IMR-90 (cell line): ENCODE data around the gene SLIT3. TPM values are rescaled to one million over a fixed set of nuclear protein-coding genes. Genes with fewer than 3 reads are reported as not detected.

Experiments used
- ATAC-seq: fragments of 200-7000 bp; cut with Tn5 transposase; 2 replicates; pipeline ENCODE4 v1.9.1; 2020; ENCODE audit warnings: low read depth, mild to moderate bottlenecking, moderate library complexity
- BruUV-seq: library from RNA; stranded (reverse); fragments of 400-500 nt; replicated peaks from 2 replicates; lab custom pipeline; 2021; lab: Mats Ljungman, UMichigan
- CTCF ChIA-PET: fragments of 300-600 bp; formaldehyde crosslinking; extraction: SDS; loops from one replicate; lab custom pipeline; 2021; ENCODE audit warnings: antibody characterized with exemption; lab: Yijun Ruan, JAX
- POLR2A ChIA-PET: fragments of 300-600 bp; sonication (Branson Sonifier 250); formaldehyde crosslinking; loops from one replicate; lab custom pipeline; 2022; ENCODE audit warnings: antibody characterized with exemption; ENCODE audit not compliant: unreplicated experiment; lab: Charles Lee
- DNase-seq: peaks from one replicate; pipeline ENCODE4 v3.0.0; 2013
- H2AFZ ChIP-seq: replicated peaks from 2 replicates; pipeline ENCODE3; 2013; ENCODE audit warnings: low read length, mild to moderate bottlenecking; ENCODE audit not compliant: poor library complexity
- H2AK5ac ChIP-seq: 2 replicates; pipeline ENCODE4 v1.6.1; 2013; ENCODE audit warnings: low read depth, low read length, inconsistent platforms
- H2AK9ac ChIP-seq: replicated peaks from 2 replicates; pipeline ENCODE3; 2013; ENCODE audit warnings: mild to moderate bottlenecking, low read depth, low read length, moderate library complexity; ENCODE audit not compliant: poor library complexity
- H2BK120ac ChIP-seq: 2 replicates; pipeline ENCODE4 v1.6.1; 2013; ENCODE audit warnings: low read depth, low read length, inconsistent platforms
- H2BK15ac ChIP-seq: 3 replicates; pipeline ENCODE4 v1.6.1; 2013; ENCODE audit warnings: low read depth, low read length, inconsistent platforms
- H2BK20ac ChIP-seq: 2 replicates; pipeline ENCODE4 v1.6.1; 2013; ENCODE audit warnings: low read depth, mild to moderate bottlenecking, inconsistent platforms, low read length, moderate library complexity
- H2BK5ac ChIP-seq: 2 replicates; pipeline ENCODE4 v1.6.1; 2013; ENCODE audit warnings: mild to moderate bottlenecking, low read depth, low read length, inconsistent platforms; ENCODE audit not compliant: poor library complexity, severe bottlenecking
- H3K14ac ChIP-seq: replicated peaks from 2 replicates; pipeline ENCODE4 v1.6.1; 2013; ENCODE audit warnings: low read depth, low read length, inconsistent platforms
- H3K18ac ChIP-seq: 2 replicates; pipeline ENCODE4 v1.6.1; 2013; ENCODE audit warnings: low read depth, low read length, control low read depth
- H3K23ac ChIP-seq: 2 replicates; pipeline ENCODE4 v1.6.1; 2013; ENCODE audit warnings: low read depth, low read length, inconsistent platforms
- H3K27ac ChIP-seq: 2 replicates; pipeline ENCODE4 v1.5.1; 2013; ENCODE audit warnings: mild to moderate bottlenecking, control low read depth, low read length; ENCODE audit not compliant: insufficient read depth
- H3K27me3 ChIP-seq: 2 replicates; pipeline ENCODE4 v1.6.1; 2013; ENCODE audit warnings: low read length; ENCODE audit not compliant: control insufficient read depth, insufficient read depth
- H3K36me3 ChIP-seq: 2 replicates; pipeline ENCODE4 v1.6.1; 2013; ENCODE audit warnings: low read length, mixed read lengths; ENCODE audit not compliant: control insufficient read depth, insufficient read depth
- H3K4ac ChIP-seq: 2 replicates; pipeline ENCODE4 v1.6.1; 2013; ENCODE audit warnings: low read depth, low read length, inconsistent platforms
- H3K4me1 ChIP-seq: 2 replicates; pipeline ENCODE4 v1.6.1; 2013; ENCODE audit warnings: low read length, mixed read lengths; ENCODE audit not compliant: control insufficient read depth, insufficient read depth
- H3K4me2 ChIP-seq: 2 replicates; pipeline ENCODE4 v1.6.1; 2013; ENCODE audit warnings: low read depth, mild to moderate bottlenecking, control low read depth, low read length, moderate library complexity
- H3K4me3 ChIP-seq: 2 replicates; pipeline ENCODE4 v1.5.1; 2013; ENCODE audit warnings: low read depth, mild to moderate bottlenecking, control low read depth, low read length, moderate library complexity; ENCODE audit not compliant: insufficient read depth
- H3K56ac ChIP-seq: 2 replicates; pipeline ENCODE4 v1.6.1; 2013; ENCODE audit warnings: low read length, inconsistent platforms; ENCODE audit not compliant: insufficient read depth; ENCODE audit errors: extremely low read depth
- H3K79me1 ChIP-seq, 2 experiments: 2 replicates each; pipeline ENCODE4 v1.6.1; 2013; ENCODE audit warnings: low read length in 2 of 2, inconsistent platforms in 1 of 2, low read depth in 1 of 2
- H3K9ac ChIP-seq: 2 replicates; pipeline ENCODE4 v1.6.1; 2013; ENCODE audit warnings: low read depth, low read length, control low read depth
- H3K9me1 ChIP-seq: 2 replicates; pipeline ENCODE4 v1.6.1; 2013; ENCODE audit warnings: low read length, inconsistent platforms; ENCODE audit not compliant: insufficient read depth
- H3K9me3 ChIP-seq: 2 replicates; pipeline ENCODE4 v1.6.1; 2013; ENCODE audit warnings: low read length; ENCODE audit not compliant: control insufficient read depth, insufficient read depth
- H4K20me1 ChIP-seq: 2 replicates; pipeline ENCODE4 v1.6.1; 2013; ENCODE audit warnings: low read length, inconsistent platforms; ENCODE audit not compliant: insufficient read depth
- H4K5ac ChIP-seq: 2 replicates; pipeline ENCODE4 v1.6.1; 2013; ENCODE audit warnings: mild to moderate bottlenecking, low read depth, low read length, control low read depth
- H4K8ac ChIP-seq, 2 experiments: 2 replicates each; pipeline ENCODE4 v1.6.1; 2013; ENCODE audit warnings: low read depth in 2 of 2, low read length in 2 of 2, control low read depth in 1 of 2, inconsistent platforms in 1 of 2
- H4K91ac ChIP-seq: 2 replicates; pipeline ENCODE4 v1.6.1; 2013; ENCODE audit warnings: low read depth, low read length, inconsistent platforms; ENCODE audit not compliant: insufficient read depth
- CEBPB ChIP-seq: IDR thresholded peaks from 2 replicates; pipeline ENCODE4 v1.6.1; 2012; ENCODE audit warnings: low read depth, low read length, improper control_type of control experiment
- MAZ ChIP-seq: IDR thresholded peaks from 2 replicates; pipeline ENCODE4 v1.6.1; 2012; ENCODE audit warnings: low read depth, mild to moderate bottlenecking, low read length, improper control_type of control experiment, moderate library complexity, borderline replicate concordance
- NFE2L2 ChIP-seq: fragments of 150-350 bp; IDR thresholded peaks from 2 replicates; pipeline ENCODE4 v1.6.1; 2016; ENCODE audit warnings: low read depth, mild to moderate bottlenecking, low read length
- WGBS, 2 experiments: methylation state at CpG; one replicate each; pipeline versions ENCODE4 v1.1.5 to v1.1.7; 2013; ENCODE audit warnings: missing lambda C conversion rate in 2 of 2; ENCODE audit not compliant: insufficient read length in 1 of 2; ENCODE audit errors: extremely low coverage in 2 of 2; 5-methylcytosine and 5-hydroxymethylcytosine counted together
- dilution Hi-C: fragments of 300-500 bp; cut with HindIII; formaldehyde crosslinking; loops from one replicate; pipeline ENCODE4 v1.14.3; 2018; ENCODE audit warnings: low sequenced_read_pairs; ENCODE audit not compliant: unreplicated experiment
- in situ Hi-C: fragments of 300-500 bp; cut with MboI; formaldehyde crosslinking; loops from 3 replicates; pipeline ENCODE4 v1.14.3; 2019; ENCODE audit warnings: low sequenced_read_pairs, inconsistent platforms, mixed read lengths
- intact Hi-C: fragments of 100-400 bp; cut with micrococcal nuclease; formaldehyde crosslinking; loops from 2 replicates; pipeline ENCODE4 v1.10.0; 2022
- polyA plus RNA-seq, 3 experiments: library from polyadenylated mRNA; depleted of rRNA; stranded (reverse); fragments of >200 nt; gene quantifications; 2 replicates each; pipeline ENCODE4 v1.2.3, GENCODE V29; 2012; ENCODE audit warnings: low replicate concordance in 1 of 3
- total RNA-seq: library from RNA; depleted of rRNA; stranded (reverse); fragments of >200 nt; gene quantifications from 2 replicates; pipeline ENCODE4 v1.2.3, GENCODE V29; 2012
- TF ChIP-seq, protein P1 (sequence below): fragments of 150-350 bp; IDR thresholded peaks from 2 replicates; pipeline ENCODE4 v1.6.1; 2017; ENCODE audit warnings: mild to moderate bottlenecking, antibody characterized with exemption, low read length, low read depth

SLIT3 gene
- total and polyA plus RNA-seq, 2 of the 4 experiments (the other 2 are of a cell fraction), result 0.18 to 0.50 TPM

DNA sequence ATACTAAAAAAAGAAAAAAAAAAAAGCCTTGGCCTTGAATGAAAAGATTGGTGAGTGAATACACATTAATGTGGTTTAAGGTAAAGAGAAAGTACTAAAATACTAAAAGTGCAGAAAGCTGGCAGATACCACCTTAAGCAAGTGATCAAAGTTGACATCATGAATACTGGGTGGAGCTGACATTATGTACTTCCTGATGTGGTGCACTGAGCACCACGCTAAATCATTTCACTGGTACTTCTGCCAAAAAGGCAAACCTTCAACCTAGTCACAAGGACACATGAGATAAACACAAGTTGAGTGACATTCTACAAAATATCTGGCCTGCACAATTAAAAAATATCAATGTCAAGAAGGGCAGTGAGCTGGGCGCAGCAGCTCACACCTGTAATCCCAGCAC lies 687.9 kb downstream of the SLIT3 start:
- no peak for ATAC-seq

More for the DNA sequence above, 687.9 kb downstream of the SLIT3 start:
- Histone ChIP-seq H3K4me2 (no peak overlapping the region), H2AFZ (no peak overlapping the region), H4K20me1 (no peaks in the 10 kb centered on the region), H4K8ac (no peak overlapping the region), H3K18ac (no peak overlapping the region), H3K14ac (no peak overlapping the region), H3K56ac (no peak overlapping the region), H3K4me3 (no peak overlapping the region), H4K5ac (no peak overlapping the region), H3K4me1 (no peaks in the 10 kb centered on the region), H2BK120ac (no peak overlapping the region), H2BK5ac (no peak overlapping the region), H3K4ac (no peak overlapping the region), H2AK5ac (no peak overlapping the region), H3K9me1 (no peaks in the 10 kb centered on the region), H3K27me3 (no peaks in the 10 kb centered on the region; the same call in none of the 2 replicates), H2AK9ac (no peak overlapping the region), H2BK15ac (no peak overlapping the region), H3K79me1 (no peaks in the 10 kb centered on the region), H4K91ac (no peak overlapping the region), H3K9ac (no peak overlapping the region), H3K27ac (no peak overlapping the region), H3K36me3 (no peaks in the 10 kb centered on the region), H3K23ac (no peak overlapping the region), H3K9me3 (no peaks in the 10 kb centered on the region), H2BK20ac (no peak overlapping the region)
- in situ Hi-C loops (no loop called here), intact Hi-C loops (no loop called here), dilution Hi-C loops (no loop called here)
- ChIA-PET CTCF (no interaction called here), POLR2A (no interaction called here)
- TF ChIP-seq NFE2L2, result no peak
- no peak for TF ChIP-seq MAZ
- TF ChIP-seq CEBPB, result no peak
- TF ChIP-seq, protein P1, sequence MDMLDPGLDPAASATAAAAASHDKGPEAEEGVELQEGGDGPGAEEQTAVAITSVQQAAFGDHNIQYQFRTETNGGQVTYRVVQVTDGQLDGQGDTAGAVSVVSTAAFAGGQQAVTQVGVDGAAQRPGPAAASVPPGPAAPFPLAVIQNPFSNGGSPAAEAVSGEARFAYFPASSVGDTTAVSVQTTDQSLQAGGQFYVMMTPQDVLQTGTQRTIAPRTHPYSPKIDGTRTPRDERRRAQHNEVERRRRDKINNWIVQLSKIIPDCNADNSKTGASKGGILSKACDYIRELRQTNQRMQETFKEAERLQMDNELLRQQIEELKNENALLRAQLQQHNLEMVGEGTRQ, result no peak
- WGBS, 2 experiments, result no CpG with 5 or more reads among the region's 2 CpGs
- no peak for DNase-seq
- BruUV-seq, result no TSS peak
